H9 (cell line): ENCODE results near the gene HPCAL1. TPM values are rescaled to one million over a fixed set of nuclear protein-coding genes. Genes with fewer than 3 reads are reported as not detected.

Experiments used
- DNase-seq: peaks from one replicate; pipeline ENCODE4 v3.0.0-alpha.2; 2017
- H2AFZ ChIP-seq: one replicate; pipeline ENCODE4 v1.6.1; 2013; ENCODE audit warnings: mild to moderate bottlenecking, low read length, control low read depth, moderate library complexity
- H2AK5ac ChIP-seq: 2 replicates; pipeline ENCODE4 v1.6.1; 2013; ENCODE audit warnings: low read length, control low read depth, mixed read lengths; ENCODE audit not compliant: insufficient read length
- H2BK120ac ChIP-seq: one replicate; pipeline ENCODE4 v1.6.1; 2013; ENCODE audit warnings: low read depth, mild to moderate bottlenecking, low read length, control low read depth, inconsistent platforms; ENCODE audit not compliant: poor library complexity, severe bottlenecking
- H2BK12ac ChIP-seq: 2 replicates; pipeline ENCODE4 v1.6.1; 2013; ENCODE audit warnings: low read length, control low read depth, mixed read lengths, low read depth; ENCODE audit not compliant: insufficient read length
- H2BK15ac ChIP-seq: 2 replicates; pipeline ENCODE4 v1.6.1; 2013; ENCODE audit warnings: low read depth, low read length, control low read depth
- H2BK20ac ChIP-seq: one replicate; pipeline ENCODE4 v1.6.1; 2013; ENCODE audit warnings: low read depth, mild to moderate bottlenecking, low read length, control low read depth, inconsistent platforms; ENCODE audit not compliant: poor library complexity, severe bottlenecking
- H2BK5ac ChIP-seq: 2 replicates; pipeline ENCODE4 v1.6.1; 2013; ENCODE audit warnings: low read length, control low read depth, mixed read lengths; ENCODE audit not compliant: insufficient read length
- H3K14ac ChIP-seq: 2 replicates; pipeline ENCODE4 v1.6.1; 2013; ENCODE audit warnings: low read length, control low read depth; ENCODE audit not compliant: insufficient read depth
- H3K18ac ChIP-seq: 2 replicates; pipeline ENCODE4 v1.6.1; 2013; ENCODE audit warnings: low read depth, mild to moderate bottlenecking, mixed read lengths, low read length, control low read depth; ENCODE audit not compliant: insufficient read length
- H3K23ac ChIP-seq: 2 replicates; pipeline ENCODE4 v1.6.1; 2013; ENCODE audit warnings: low read length, control low read depth, mixed read lengths, low read depth; ENCODE audit not compliant: insufficient read length
- H3K23me2 ChIP-seq: 2 replicates; pipeline ENCODE4 v1.6.1; 2013; ENCODE audit warnings: low read depth, mild to moderate bottlenecking, mixed read lengths, low read length, control low read depth; ENCODE audit not compliant: insufficient read length, poor library complexity, severe bottlenecking
- H3K27ac ChIP-seq: 2 replicates; pipeline ENCODE4 v1.5.1; 2013; ENCODE audit warnings: low read length, control low read depth, mixed read lengths, low read depth; ENCODE audit not compliant: insufficient read length
- H3K27me3 ChIP-seq: 2 replicates; pipeline ENCODE4 v1.6.1; 2013; ENCODE audit warnings: low read length, control low read depth, inconsistent platforms; ENCODE audit not compliant: insufficient read depth
- H3K4ac ChIP-seq: 2 replicates; pipeline ENCODE4 v1.6.1; 2013; ENCODE audit warnings: low read depth, mild to moderate bottlenecking, control low read depth, inconsistent platforms, low read length, moderate library complexity
- H3K4me1 ChIP-seq: 2 replicates; pipeline ENCODE4 v1.6.1; 2013; ENCODE audit warnings: low read length, control low read depth, inconsistent platforms; ENCODE audit not compliant: insufficient read depth
- H3K4me2 ChIP-seq: 2 replicates; pipeline ENCODE4 v1.6.1; 2013; ENCODE audit warnings: low read length, control low read depth, mixed read lengths; ENCODE audit not compliant: insufficient read length, insufficient read depth
- H3K56ac ChIP-seq: 2 replicates; pipeline ENCODE4 v1.6.1; 2013; ENCODE audit warnings: low read depth, mild to moderate bottlenecking, mixed read lengths, low read length, control low read depth; ENCODE audit not compliant: insufficient read length
- H3K79me1 ChIP-seq: 2 replicates; pipeline ENCODE4 v1.6.1; 2013; ENCODE audit warnings: low read depth, mild to moderate bottlenecking, moderate library complexity, low read length, control low read depth, inconsistent platforms; ENCODE audit not compliant: insufficient read depth, poor library complexity, severe bottlenecking
- H3K79me2 ChIP-seq: 2 replicates; pipeline ENCODE4 v1.6.1; 2013; ENCODE audit warnings: low read length, control low read depth, inconsistent platforms; ENCODE audit not compliant: insufficient read depth
- H3K9ac ChIP-seq: 2 replicates; pipeline ENCODE4 v1.6.1; 2013; ENCODE audit warnings: low read length, control low read depth, mixed read lengths; ENCODE audit not compliant: insufficient read length; ENCODE audit errors: extremely low read depth
- H3K9me3 ChIP-seq: one replicate; pipeline ENCODE4 v1.6.1; 2013; ENCODE audit warnings: low read depth, low read length, inconsistent platforms; ENCODE audit not compliant: control insufficient read depth
- H3T11ph ChIP-seq: one replicate; pipeline ENCODE4 v1.6.1; 2013; ENCODE audit warnings: mild to moderate bottlenecking, low read length, control low read depth, inconsistent platforms
- H4K20me1 ChIP-seq: one replicate; pipeline ENCODE4 v1.6.1; 2013; ENCODE audit not compliant: control insufficient read depth, insufficient read length, insufficient read depth
- H4K5ac ChIP-seq: 2 replicates; pipeline ENCODE4 v1.6.1; 2013; ENCODE audit warnings: low read depth, mild to moderate bottlenecking, mixed read lengths, low read length, control low read depth; ENCODE audit not compliant: insufficient read length
- H4K8ac ChIP-seq: replicated peaks from 2 replicates; pipeline ENCODE4 v1.6.1; 2013; ENCODE audit warnings: low read length, control low read depth, mixed read lengths, low read depth; ENCODE audit not compliant: insufficient read length
- H4K91ac ChIP-seq: 2 replicates; pipeline ENCODE4 v1.6.1; 2013; ENCODE audit warnings: low read depth, mild to moderate bottlenecking, moderate library complexity, mixed read lengths, low read length, control low read depth; ENCODE audit not compliant: insufficient read length
- H3K27ac Mint-ChIP-seq, 3 experiments: 2 replicates in 2 of 3; 3 replicates in 1 of 3; pipeline ENCODE4 v1.8.0; 2020 to 2021; ENCODE audit warnings: mixed read lengths in 3 of 3, mild to moderate bottlenecking in 1 of 3, moderate library complexity in 1 of 3
- H3K27me3 Mint-ChIP-seq: 2 replicates; pipeline ENCODE4 v1.8.0; 2021; ENCODE audit warnings: low read depth, mild to moderate bottlenecking, moderate library complexity, mixed read lengths
- H3K36me3 Mint-ChIP-seq, 3 experiments: 2 replicates in 2 of 3; 3 replicates in 1 of 3; pipeline ENCODE4 v1.8.0; 2020 to 2021; ENCODE audit warnings: low read depth in 3 of 3, mixed read lengths in 3 of 3; ENCODE audit not compliant: insufficient read depth in 1 of 3
- H3K4me1 Mint-ChIP-seq, 2 experiments: 2 replicates each; pipeline ENCODE4 v1.8.0; 2020; ENCODE audit warnings: mixed read lengths in 2 of 2
- H3K4me3 Mint-ChIP-seq, 2 experiments: 2 replicates in 1 of 2; 3 replicates in 1 of 2; pipeline ENCODE4 v1.8.0; 2020 to 2021; ENCODE audit warnings: mild to moderate bottlenecking in 2 of 2, mixed read lengths in 2 of 2, moderate library complexity in 1 of 2
- H3K9me3 Mint-ChIP-seq, 2 experiments: 2 replicates in 1 of 2; 3 replicates in 1 of 2; pipeline ENCODE4 v1.8.0; 2020; ENCODE audit warnings: mild to moderate bottlenecking in 2 of 2, mixed read lengths in 2 of 2, moderate library complexity in 1 of 2
- WGBS: extraction: QIAGEN DNeasy Blood & Tissue Kit; methylation state at CpG from one replicate; pipeline ENCODE4 v1.1.7; 2013; ENCODE audit warnings: missing lambda C conversion rate, low lambda C conversion rate, mixed read lengths; ENCODE audit not compliant: insufficient read length; ENCODE audit errors: extremely low coverage; 5-methylcytosine and 5-hydroxymethylcytosine counted together
- total RNA-seq: library from RNA; stranded (reverse); gene quantifications from 2 replicates; pipeline ENCODE4 v1.2.1, GENCODE V29; 2021
- TF ChIP-seq, protein P1 (sequence below): fragments of 200-600 bp; sonication (generic); conservative IDR thresholded peaks from 3 replicates; pipeline ENCODE4 v1.8.0; 2021; ENCODE audit warnings: antibody characterized with exemption, mild to moderate bottlenecking

Gene HPCAL1
- total RNA-seq, 1 experiment from 2014 or later: 4.7 TPM

DNA sequence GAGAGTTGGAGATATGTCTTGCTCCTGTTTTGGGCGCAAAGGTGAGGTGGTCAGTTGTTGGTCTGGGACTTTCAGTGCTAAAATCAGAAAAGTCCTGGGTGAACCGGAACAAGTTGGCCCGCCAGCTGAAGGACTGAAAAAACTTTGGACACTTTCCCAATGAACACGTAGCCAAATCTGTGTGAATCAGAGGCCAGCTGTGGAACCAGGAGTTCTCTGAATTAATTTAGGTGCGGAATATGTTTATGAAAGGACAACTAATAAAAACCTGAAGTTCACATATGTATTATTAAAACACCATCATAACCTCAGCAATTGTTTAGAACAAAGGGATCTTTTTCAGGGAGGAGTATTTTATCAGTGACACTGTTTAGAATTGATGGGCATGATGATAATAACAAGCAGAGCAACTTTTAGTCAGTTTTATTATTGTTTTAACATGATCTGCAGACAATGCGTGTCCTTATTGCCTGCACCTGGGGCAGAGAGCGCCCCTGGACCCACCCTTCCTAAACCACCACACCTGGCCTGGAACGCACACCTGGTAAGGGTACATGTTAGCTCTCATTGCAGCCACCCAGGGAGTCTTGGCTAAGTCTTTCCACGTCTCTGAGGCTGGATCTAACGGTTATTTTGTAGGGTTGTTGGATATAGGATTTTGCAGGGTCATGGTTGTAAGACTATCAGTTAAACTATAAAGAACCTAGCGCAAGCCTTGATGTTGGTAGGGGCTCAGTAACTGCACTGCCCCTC lies 155.3 kb downstream of the HPCAL1 start:
- H3K23me2 ChIP-seq: no peaks in the 10 kb centered on the region
- no CpG with 5 or more reads among the region's 11 CpGs for WGBS
- H2AFZ ChIP-seq: no peak overlapping the region
- H4K20me1 ChIP-seq: peaks cover 2% of the 10 kb centered on the region
- TF ChIP-seq, protein P1, sequence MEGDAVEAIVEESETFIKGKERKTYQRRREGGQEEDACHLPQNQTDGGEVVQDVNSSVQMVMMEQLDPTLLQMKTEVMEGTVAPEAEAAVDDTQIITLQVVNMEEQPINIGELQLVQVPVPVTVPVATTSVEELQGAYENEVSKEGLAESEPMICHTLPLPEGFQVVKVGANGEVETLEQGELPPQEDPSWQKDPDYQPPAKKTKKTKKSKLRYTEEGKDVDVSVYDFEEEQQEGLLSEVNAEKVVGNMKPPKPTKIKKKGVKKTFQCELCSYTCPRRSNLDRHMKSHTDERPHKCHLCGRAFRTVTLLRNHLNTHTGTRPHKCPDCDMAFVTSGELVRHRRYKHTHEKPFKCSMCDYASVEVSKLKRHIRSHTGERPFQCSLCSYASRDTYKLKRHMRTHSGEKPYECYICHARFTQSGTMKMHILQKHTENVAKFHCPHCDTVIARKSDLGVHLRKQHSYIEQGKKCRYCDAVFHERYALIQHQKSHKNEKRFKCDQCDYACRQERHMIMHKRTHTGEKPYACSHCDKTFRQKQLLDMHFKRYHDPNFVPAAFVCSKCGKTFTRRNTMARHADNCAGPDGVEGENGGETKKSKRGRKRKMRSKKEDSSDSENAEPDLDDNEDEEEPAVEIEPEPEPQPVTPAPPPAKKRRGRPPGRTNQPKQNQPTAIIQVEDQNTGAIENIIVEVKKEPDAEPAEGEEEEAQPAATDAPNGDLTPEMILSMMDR: no peak
- no peak overlapping the region for H2BK12ac ChIP-seq
- no peak overlapping the region for H2BK5ac ChIP-seq
- no peaks in the 10 kb centered on the region for H3K4me1 ChIP-seq
- H3K27ac Mint-ChIP-seq: no peak overlapping the region
- H3K18ac ChIP-seq: no peak overlapping the region
- no peaks in the 10 kb centered on the region for H3K36me3 Mint-ChIP-seq
- no peak overlapping the region for H3K4me2 ChIP-seq
- H3K14ac ChIP-seq: no peak overlapping the region
- H3T11ph ChIP-seq: no peak overlapping the region
- no peak overlapping the region for H2BK120ac ChIP-seq
- H2AK5ac ChIP-seq: no peak overlapping the region
- DNase-seq: no peak
- H3K4me3 Mint-ChIP-seq: no peak overlapping the region
- no peak overlapping the region for H3K23ac ChIP-seq
- H3K4ac ChIP-seq: no peak overlapping the region
- H3K9ac ChIP-seq: no peak overlapping the region
- H2BK15ac ChIP-seq: no peak overlapping the region
- H3K9me3 ChIP-seq: no peaks in the 10 kb centered on the region
- no peaks in the 10 kb centered on the region for H3K9me3 Mint-ChIP-seq
- H3K4me1 Mint-ChIP-seq: peaks cover 4 to 8% of the 10 kb centered on the region in 2 experiments; a peak in 2 of 4 replicates
- no peak overlapping the region for H4K8ac ChIP-seq
- no peak overlapping the region for H3K56ac ChIP-seq
- no peak overlapping the region for H4K91ac ChIP-seq
- H4K5ac ChIP-seq: no peak overlapping the region
- no peaks in the 10 kb centered on the region for H3K79me1 ChIP-seq
- no peaks in the 10 kb centered on the region for H3K27me3 ChIP-seq
- peaks cover 5% of the 10 kb centered on the region for H3K27me3 Mint-ChIP-seq
- no peaks in the 10 kb centered on the region for H3K79me2 ChIP-seq
- no peak overlapping the region for H2BK20ac ChIP-seq
- no peak overlapping the region for H3K27ac ChIP-seq
